ENCODE results near the gene COPS6.

DNA sequence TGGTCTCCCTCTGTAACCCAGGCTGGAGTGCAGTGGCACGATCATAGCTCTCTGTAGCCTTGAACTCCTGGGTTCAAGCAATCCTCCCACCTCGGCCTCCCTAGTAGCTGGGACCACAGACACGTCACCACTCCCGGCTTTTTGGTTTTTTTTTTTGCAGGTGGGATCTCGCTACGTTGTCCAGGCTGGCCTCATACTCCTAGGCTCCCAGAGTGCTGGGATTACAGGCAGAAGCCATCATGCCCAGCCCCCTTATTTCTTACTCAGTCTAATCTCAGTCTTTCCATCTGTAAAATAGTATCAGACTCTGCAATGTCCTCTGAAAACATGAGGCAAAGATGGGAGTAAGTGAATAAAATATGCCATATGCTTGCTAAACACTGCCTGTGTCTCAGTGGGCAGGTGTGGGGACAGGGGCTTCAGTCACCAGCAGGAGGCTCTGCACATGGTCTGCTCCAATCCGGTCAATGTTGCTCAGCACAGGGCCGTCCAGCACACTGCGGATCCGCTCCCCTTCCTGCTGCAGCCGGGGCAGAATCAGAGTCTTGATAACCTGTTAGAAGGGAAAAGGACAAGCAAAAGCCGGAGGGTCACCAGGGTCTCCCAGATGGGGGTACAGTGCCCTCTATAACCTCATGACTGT lies 20.9 kb downstream of the COPS6 start:
- TF ChIP-seq, protein P1, sequence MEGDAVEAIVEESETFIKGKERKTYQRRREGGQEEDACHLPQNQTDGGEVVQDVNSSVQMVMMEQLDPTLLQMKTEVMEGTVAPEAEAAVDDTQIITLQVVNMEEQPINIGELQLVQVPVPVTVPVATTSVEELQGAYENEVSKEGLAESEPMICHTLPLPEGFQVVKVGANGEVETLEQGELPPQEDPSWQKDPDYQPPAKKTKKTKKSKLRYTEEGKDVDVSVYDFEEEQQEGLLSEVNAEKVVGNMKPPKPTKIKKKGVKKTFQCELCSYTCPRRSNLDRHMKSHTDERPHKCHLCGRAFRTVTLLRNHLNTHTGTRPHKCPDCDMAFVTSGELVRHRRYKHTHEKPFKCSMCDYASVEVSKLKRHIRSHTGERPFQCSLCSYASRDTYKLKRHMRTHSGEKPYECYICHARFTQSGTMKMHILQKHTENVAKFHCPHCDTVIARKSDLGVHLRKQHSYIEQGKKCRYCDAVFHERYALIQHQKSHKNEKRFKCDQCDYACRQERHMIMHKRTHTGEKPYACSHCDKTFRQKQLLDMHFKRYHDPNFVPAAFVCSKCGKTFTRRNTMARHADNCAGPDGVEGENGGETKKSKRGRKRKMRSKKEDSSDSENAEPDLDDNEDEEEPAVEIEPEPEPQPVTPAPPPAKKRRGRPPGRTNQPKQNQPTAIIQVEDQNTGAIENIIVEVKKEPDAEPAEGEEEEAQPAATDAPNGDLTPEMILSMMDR (IDR thresholded peaks at IDR 0.05) = no peak
- no peak for TF ChIP-seq POLR2A (IDR thresholded peaks at IDR 0.05)
